Stimulated activated CD8-positive, alpha-beta memory T cell treated with anti-CD3 and anti-CD28 coated beads, Interleukin-2, amount 100 ng/mL, for 1 hour (primary cell): ENCODE results near the gene RERGL.
"Not testable (repeated sequence)": the region's sequence is repeated elsewhere in the genome, so short reads cannot be mapped to it uniquely, and the experiment has no call there.

ENCODE experiments used
- DNase-seq, 2 donors: peaks; one replicate each; pipeline ENCODE4 v3.0.0-alpha.2; 2020; ENCODE audit warnings: low read depth in 2 of 2

RERGL gene

GRCh38 chr12:18090093-18090492 is at the start of gene RERGL:
TSS of gene RERGL (minus strand) at chr12:18090193. CDS start at chr12:18090140, 53 bp downstream.
- no peak for DNase-seq

GRCh38 chr12:18139254-18139653 is 49.3 kb upstream of the RERGL start:
- DNase-seq, result no peak

GRCh38 chr12:18135509-18135908 is 45.5 kb upstream of the RERGL start:
- DNase-seq, result no peak

GRCh38 chr12:18135086-18135485 is 45.1 kb upstream of the RERGL start:
- no peak for DNase-seq

GRCh38 chr12:18130851-18131250 is 40.9 kb upstream of the RERGL start:
- DNase-seq, result no peak

GRCh38 chr12:18123707-18124106 is 33.7 kb upstream of the RERGL start:
- no peak for DNase-seq

- no peak for DNase-seq
Measured at GRCh38 chr12:18120899-18121298, 30.9 kb upstream of the RERGL start.

- DNase-seq, result no peak
Measured at GRCh38 chr12:18108611-18109010, 18.6 kb upstream of the RERGL start.

- no peak for DNase-seq
Measured at GRCh38 chr12:18103624-18104023, 13.6 kb upstream of the RERGL start.

GRCh38 chr12:18101043-18101442 is 11.1 kb upstream of the RERGL start:
- no peak for DNase-seq

- no peak for DNase-seq
Measured at GRCh38 chr12:18084080-18084479, 5.9 kb downstream of the RERGL start.

- no peak for DNase-seq
Measured at GRCh38 chr12:18079541-18080246, 10.3 kb downstream of the RERGL start.

GRCh38 chr12:18074001-18074400 is 16.0 kb downstream of the RERGL start:
- DNase-seq, result no peak

GRCh38 chr12:18072723-18073122 is 17.3 kb downstream of the RERGL start:
- no peak for DNase-seq

- no peak for DNase-seq
Measured at GRCh38 chr12:18071336-18071735, 18.7 kb downstream of the RERGL start.

- no peak for DNase-seq
Measured at GRCh38 chr12:18068355-18068754, 21.6 kb downstream of the RERGL start.

GRCh38 chr12:18066666-18067065 is 23.3 kb downstream of the RERGL start:
- no peak for DNase-seq

- not testable (repeated sequence) for DNase-seq
Measured at GRCh38 chr12:18062867-18063266, 27.1 kb downstream of the RERGL start.

GRCh38 chr12:18057051-18057450 is 32.9 kb downstream of the RERGL start:
- DNase-seq, result no peak

GRCh38 chr12:18054925-18055619 is 34.9 kb downstream of the RERGL start:
- DNase-seq, result no peak

- DNase-seq, result no peak
Measured at GRCh38 chr12:18045446-18045992, 44.5 kb downstream of the RERGL start.

GRCh38 chr12:18040060-18040742 is 49.8 kb downstream of the RERGL start:
- not testable (repeated sequence) for DNase-seq
